Uterus (tissue), 2 donors: ENCODE measurements around the gene CCNY.

Source experiments
- CTCF ChIP-seq, 4 experiments: fragments of 200-600 bp in 2 of 4; fragments of 450-650 bp in 2 of 4; sonication (generic) in 2 of 4; IDR thresholded peaks; one replicate each; pipeline ENCODE4 v1.5.1; 2016 to 2019; ENCODE audit warnings: antibody characterized with exemption in 4 of 4, mild to moderate bottlenecking in 2 of 4, moderate library complexity in 1 of 4
- POLR2A ChIP-seq, 2 donors: fragments of 450-650 bp; IDR thresholded peaks; one replicate each; pipeline ENCODE4 v1.6.1; 2016; ENCODE audit warnings: antibody characterized with exemption in 2 of 2, mild to moderate bottlenecking in 1 of 2, moderate library complexity in 1 of 2

- TF ChIP-seq CTCF (IDR thresholded peaks at IDR 0.05), result no peak
- no peak for TF ChIP-seq POLR2A (IDR thresholded peaks at IDR 0.05)
These were observed 240.4 kb downstream of the CCNY start for GRCh38 chr10:35576730-35577129.
